ENCODE results near the gene KISS1R.
"Not testable (repeated sequence)": the region's sequence is repeated elsewhere in the genome, so short reads cannot be mapped to it uniquely, and the experiment has no call there.

DNA sequence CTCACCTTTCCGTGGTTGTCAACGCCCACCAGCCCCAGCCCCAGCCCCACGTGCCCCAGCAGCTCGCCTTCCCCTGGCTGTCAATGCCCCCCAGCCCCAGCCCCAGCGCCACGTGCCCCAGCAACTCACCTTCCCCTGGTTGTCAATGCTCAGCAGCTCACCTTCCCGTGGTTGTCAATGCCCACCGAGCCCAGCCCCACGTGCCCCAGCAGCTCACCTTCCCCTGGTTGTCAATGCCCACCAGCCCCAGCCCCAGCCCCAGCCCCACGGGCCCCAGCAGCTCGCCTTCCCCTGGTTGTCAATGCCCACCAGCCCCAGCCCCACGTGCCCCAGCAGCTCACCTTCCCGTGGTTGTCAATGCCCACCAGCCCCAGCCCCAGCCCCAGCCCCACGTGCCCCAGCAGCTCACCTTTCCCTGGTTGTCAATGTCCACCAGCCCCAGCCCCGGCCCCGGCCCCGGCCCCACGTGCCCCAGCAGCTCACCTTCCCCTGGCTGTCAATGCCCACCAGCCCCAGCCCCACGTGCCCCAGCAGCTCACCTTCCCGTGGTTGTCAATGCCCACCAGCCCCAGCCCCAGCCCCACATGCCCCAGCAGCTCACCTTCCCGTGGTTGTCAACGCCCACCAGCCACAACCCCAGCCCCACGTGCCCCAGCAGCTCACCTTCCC, 39.0 kb upstream of the KISS1R start:
- TF ChIP-seq POLR2AphosphoS5, POLR2A (IDR thresholded peaks at IDR 0.05): not testable (repeated sequence)
- TF ChIP-seq, protein P1, sequence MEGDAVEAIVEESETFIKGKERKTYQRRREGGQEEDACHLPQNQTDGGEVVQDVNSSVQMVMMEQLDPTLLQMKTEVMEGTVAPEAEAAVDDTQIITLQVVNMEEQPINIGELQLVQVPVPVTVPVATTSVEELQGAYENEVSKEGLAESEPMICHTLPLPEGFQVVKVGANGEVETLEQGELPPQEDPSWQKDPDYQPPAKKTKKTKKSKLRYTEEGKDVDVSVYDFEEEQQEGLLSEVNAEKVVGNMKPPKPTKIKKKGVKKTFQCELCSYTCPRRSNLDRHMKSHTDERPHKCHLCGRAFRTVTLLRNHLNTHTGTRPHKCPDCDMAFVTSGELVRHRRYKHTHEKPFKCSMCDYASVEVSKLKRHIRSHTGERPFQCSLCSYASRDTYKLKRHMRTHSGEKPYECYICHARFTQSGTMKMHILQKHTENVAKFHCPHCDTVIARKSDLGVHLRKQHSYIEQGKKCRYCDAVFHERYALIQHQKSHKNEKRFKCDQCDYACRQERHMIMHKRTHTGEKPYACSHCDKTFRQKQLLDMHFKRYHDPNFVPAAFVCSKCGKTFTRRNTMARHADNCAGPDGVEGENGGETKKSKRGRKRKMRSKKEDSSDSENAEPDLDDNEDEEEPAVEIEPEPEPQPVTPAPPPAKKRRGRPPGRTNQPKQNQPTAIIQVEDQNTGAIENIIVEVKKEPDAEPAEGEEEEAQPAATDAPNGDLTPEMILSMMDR (IDR thresholded peaks at IDR 0.05): not testable (repeated sequence)
